Thyroid gland (tissue), 4 donors: Measurements from ENCODE around the gene VAMP8.

ENCODE experiments used
- CTCF ChIP-seq, 6 experiments: fragments of 200-600 bp in 3 of 6; fragments of 450-650 bp in 3 of 6; sonication (generic) in 3 of 6; IDR thresholded peaks; one replicate each; pipeline ENCODE4 v1.5.1; 2016 to 2019; ENCODE audit warnings: antibody characterized with exemption in 6 of 6, mild to moderate bottlenecking in 2 of 6, inconsistent platforms in 1 of 6, moderate library complexity in 1 of 6
- POLR2A ChIP-seq, 2 donors: fragments of 450-650 bp; IDR thresholded peaks; one replicate each; pipeline ENCODE4 v1.6.1; 2017; ENCODE audit warnings: antibody characterized with exemption in 2 of 2, mild to moderate bottlenecking in 2 of 2, moderate library complexity in 1 of 2

- TF ChIP-seq POLR2A (IDR thresholded peaks at IDR 0.05), result no peak
- no peak for TF ChIP-seq CTCF (IDR thresholded peaks at IDR 0.05)
Observed at GRCh38 chr2:85590950-85591349, 13.6 kb downstream of the VAMP8 start.
